HG03135 (cell line): ENCODE data around the gene TRIL.

Experiments
- ATAC-seq: cut with Tn5 transposase; IDR thresholded peaks from one replicate; pipeline ENCODE4 v1.9.1; 2021; ENCODE audit warnings: mild to moderate bottlenecking, moderate library complexity; ENCODE audit not compliant: unreplicated experiment

Gene TRIL

DNA sequence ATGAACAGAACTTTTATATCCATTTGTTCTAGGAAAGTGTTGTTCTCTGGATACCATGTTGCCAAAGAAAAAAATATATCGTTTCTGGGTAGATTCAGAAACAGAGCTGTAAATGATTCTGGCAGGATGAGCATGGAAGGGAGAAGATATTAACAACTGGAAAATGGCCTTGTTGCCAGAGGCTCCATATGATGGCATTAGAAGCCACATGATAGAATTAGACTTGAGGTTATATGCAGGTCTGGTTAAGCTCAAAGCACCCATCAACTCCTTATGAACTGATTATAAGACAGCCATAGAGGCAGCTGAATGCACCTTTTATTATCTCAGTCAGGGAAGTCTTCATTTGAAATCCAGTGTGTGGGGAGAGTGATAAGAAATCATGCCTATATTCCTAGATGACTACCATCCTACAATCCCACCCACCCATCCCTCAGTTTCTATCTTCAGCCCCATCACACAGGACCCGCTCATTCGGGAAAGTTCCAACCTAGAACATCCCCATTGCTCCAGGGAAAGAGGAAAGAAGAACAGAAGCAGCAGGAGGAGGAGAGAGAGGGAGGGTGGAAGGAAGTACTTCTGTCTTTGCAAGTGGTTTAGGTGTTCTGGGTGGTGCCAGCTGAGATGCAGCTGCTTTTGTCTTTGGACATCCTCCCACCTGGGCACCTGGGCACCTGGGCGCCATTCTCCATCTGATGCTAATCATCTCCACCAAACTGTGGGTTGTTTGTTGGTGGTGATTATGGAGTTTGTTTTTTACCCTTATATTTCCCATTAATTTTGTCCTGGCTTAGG, 25.5 kb upstream of the TRIL start:
- ATAC-seq: no peak

DNA sequence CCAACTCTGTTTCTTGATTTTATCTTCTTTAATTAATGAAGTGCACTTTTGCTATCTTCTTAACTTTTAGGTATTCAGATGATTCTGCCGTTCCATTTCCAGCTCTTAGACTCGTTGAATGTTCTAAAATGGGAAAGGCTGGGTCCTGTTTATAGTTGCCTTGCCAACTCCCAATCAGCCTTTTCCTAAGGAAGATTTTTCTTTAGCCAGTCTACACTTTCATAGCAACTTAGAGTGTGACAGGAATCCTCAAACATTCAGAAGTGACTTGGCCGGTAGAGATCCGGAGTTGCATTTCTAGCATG, 23.0 kb upstream of the TRIL start:
- no peak for ATAC-seq

DNA sequence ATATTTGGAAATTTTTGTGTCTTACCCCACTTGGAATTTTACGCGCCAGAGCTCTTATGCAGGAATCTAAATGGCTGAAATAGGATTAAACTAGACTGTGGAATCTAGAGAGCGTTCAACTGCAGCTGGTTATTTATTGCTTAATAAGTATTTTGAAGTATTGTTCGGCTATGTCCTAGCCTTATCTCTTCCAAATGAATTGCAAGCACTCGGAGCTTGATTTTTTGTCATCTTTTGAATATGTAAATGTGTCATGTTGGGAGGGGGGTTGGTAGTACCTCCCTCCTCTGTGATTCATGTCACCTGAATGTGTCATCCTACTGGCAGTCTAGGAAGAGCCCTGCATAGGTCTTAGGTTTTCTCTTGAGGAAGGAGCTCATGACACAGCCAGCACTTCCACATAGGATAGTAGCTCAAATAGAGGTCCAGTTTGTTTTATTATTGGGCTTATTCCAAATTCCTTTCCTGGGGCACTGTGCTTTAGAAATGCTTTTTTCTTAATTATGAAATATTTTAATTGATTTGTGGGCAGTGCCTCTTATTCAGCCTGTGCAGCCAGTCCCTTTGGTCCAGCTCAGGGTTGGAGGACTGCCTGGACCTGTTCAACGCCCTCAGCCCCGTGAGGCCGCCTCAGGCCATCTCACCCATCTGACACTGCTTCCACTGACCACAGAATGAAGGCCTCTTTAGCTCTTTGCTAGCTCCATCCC, 22.5 kb upstream of the TRIL start:
- no peak for ATAC-seq

DNA sequence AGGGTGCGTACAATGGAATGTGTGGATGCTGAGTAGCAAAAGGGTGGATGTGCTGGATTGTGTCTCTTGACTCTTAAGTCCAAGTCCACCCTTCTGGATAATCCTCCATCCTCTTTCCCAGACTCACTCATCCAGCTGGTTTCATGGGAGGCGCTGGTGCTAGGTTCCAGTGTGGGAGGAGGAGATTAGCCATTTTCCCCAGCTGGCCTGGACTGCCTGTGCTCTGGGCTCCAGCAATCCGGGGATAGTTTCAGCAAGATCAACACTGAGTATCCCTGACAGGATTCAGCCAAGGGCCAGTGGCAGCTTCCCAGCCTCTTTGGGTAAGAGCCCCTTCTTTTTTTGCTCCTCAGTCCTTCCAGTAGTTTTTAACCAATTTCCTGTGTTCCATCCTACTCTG, 21.6 kb upstream of the TRIL start:
- ATAC-seq: no peak

- ATAC-seq: no peak
Measured at GRCh38 chr7:28977881-28978280, 19.8 kb upstream of the TRIL start.

GRCh38 chr7:28976022-28976421, 17.9 kb upstream of the TRIL start:
- no peak for ATAC-seq

GRCh38 chr7:28973591-28973990, 15.5 kb upstream of the TRIL start:
- no peak for ATAC-seq

DNA sequence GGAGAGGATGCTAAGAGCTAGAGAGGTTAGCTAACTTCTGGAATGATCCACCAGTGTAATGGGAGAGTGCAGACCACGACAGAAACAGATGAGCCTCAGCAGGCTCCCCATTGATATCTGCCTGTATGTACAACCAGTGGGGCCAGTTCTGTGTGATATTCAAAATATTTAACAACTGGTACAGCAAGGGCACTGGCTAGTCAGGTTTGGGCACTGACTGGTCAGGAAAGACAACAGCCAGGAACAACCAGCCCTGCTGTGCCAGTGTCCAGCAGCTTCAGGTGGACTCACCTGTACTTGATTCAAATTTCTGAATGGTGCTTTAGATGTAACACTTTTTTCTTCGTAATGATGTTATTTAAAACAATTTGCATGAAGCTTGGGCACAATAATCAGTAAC, 5.9 kb upstream of the TRIL start:
- no peak for ATAC-seq

GRCh38 chr7:28961972-28962371, 3.8 kb upstream of the TRIL start:
- ATAC-seq: no peak

- ATAC-seq: no peak
Measured at GRCh38 chr7:28960071-28960840, 2.1 kb upstream of the TRIL start.

DNA sequence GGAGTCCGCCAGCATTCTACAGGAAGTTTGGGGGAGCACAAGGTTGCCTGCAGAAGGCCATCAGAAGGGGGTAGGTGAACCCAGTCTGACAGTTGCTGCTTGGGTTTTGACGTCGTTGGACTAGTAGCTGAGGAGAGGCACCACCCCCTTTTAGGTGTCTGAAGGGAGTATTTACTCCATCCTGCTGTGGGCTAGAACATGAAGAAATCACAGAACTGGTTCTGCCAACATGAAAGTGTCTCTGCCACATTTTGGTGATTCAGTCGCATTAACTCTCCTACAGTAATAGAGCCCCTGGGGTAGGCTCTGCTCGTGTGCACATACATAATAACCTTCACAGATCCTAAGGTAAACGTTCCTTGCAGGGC, 834 bp upstream of the TRIL start:
- no peak for ATAC-seq

- ATAC-seq: no peak
Measured at GRCh38 chr7:28957751-28958234, 337 bp downstream of the TRIL start.

- no peak for ATAC-seq
Measured at GRCh38 chr7:28957064-28957750, 923 bp downstream of the TRIL start.

- ATAC-seq: no peak
Measured at GRCh38 chr7:28956608-28957063, 1.5 kb downstream of the TRIL start.

GRCh38 chr7:28955718-28956607, 2.2 kb downstream of the TRIL start:
- ATAC-seq: no peak

DNA sequence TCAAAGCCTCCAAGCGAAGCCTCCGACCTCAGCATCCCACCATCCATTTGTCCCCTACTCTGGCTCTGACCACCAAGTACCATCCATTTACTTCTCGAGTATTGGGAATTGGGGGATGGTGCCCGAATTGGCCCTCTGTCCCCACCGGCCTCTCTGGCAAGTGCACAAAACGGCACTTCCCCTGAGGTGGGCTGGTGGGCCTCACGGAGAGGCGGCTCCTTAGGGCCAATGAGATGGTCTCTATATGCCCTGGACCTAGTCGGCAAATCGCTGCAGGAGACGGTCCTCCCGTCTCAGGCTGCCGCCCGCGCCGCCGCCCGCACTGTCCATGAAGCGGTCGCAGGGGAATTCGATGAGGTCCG, 2.8 kb downstream of the TRIL start:
- ATAC-seq: no peak

- ATAC-seq: no peak
Measured at GRCh38 chr7:28954946-28955345, 3.2 kb downstream of the TRIL start.

- ATAC-seq: no peak
Measured at GRCh38 chr7:28954471-28954870, 3.7 kb downstream of the TRIL start.

GRCh38 chr7:28953633-28954032, 4.5 kb downstream of the TRIL start:
- no peak for ATAC-seq

GRCh38 chr7:28942168-28942567, 16.0 kb downstream of the TRIL start:
- no peak for ATAC-seq
